Transverse colon (tissue), 3 donors: ENCODE data around the gene LAMTOR1.

ENCODE experiments used
- POLR2A ChIP-seq: fragments of 450-650 bp; IDR thresholded peaks from one replicate; pipeline ENCODE4 v1.6.1; 2016; ENCODE audit warnings: antibody characterized with exemption, mild to moderate bottlenecking, moderate library complexity
- TF ChIP-seq, protein P1 (sequence below), 5 experiments: fragments of 200-600 bp in 3 of 5; fragments of 450-650 bp in 2 of 5; sonication (generic) in 3 of 5; IDR thresholded peaks; 1 replicate in 2 of 5; 2 replicates in 3 of 5; pipeline ENCODE4 v1.5.1; 2016 to 2017; ENCODE audit warnings: antibody characterized with exemption in 5 of 5, inconsistent platforms in 3 of 5, mild to moderate bottlenecking in 2 of 5, moderate library complexity in 1 of 5

DNA sequence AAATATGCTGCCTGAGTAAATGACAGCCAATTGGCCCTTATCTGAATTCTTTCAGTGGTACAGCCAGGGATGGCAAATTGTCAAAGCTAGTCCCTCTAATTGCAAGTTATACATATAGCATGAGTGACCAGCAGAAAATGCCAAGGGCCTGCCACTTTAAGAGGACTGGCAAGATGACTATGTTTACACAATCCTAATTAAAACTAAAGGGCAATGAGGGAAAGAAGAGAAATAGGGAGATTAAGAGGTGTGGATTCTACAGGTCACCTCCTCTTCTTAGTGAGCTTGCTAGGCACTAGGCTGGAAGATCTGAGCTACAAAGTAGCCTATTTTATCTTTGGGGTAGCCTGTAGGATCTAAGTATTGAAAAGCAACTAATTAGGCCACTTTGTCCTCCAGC, 36.2 kb downstream of the LAMTOR1 start:
- TF ChIP-seq, protein P1, sequence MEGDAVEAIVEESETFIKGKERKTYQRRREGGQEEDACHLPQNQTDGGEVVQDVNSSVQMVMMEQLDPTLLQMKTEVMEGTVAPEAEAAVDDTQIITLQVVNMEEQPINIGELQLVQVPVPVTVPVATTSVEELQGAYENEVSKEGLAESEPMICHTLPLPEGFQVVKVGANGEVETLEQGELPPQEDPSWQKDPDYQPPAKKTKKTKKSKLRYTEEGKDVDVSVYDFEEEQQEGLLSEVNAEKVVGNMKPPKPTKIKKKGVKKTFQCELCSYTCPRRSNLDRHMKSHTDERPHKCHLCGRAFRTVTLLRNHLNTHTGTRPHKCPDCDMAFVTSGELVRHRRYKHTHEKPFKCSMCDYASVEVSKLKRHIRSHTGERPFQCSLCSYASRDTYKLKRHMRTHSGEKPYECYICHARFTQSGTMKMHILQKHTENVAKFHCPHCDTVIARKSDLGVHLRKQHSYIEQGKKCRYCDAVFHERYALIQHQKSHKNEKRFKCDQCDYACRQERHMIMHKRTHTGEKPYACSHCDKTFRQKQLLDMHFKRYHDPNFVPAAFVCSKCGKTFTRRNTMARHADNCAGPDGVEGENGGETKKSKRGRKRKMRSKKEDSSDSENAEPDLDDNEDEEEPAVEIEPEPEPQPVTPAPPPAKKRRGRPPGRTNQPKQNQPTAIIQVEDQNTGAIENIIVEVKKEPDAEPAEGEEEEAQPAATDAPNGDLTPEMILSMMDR (IDR thresholded peaks at IDR 0.05), result no peak
- no peak for TF ChIP-seq POLR2A
